ENCODE results near the gene IRF6.

GRCh38 chr1:209752890-209753289 lies 53.1 kb downstream of the IRF6 start:
- TF ChIP-seq POLR2A (IDR thresholded peaks at IDR 0.05; ENCODE audit: low read depth): no peak
- TF ChIP-seq, protein P1, sequence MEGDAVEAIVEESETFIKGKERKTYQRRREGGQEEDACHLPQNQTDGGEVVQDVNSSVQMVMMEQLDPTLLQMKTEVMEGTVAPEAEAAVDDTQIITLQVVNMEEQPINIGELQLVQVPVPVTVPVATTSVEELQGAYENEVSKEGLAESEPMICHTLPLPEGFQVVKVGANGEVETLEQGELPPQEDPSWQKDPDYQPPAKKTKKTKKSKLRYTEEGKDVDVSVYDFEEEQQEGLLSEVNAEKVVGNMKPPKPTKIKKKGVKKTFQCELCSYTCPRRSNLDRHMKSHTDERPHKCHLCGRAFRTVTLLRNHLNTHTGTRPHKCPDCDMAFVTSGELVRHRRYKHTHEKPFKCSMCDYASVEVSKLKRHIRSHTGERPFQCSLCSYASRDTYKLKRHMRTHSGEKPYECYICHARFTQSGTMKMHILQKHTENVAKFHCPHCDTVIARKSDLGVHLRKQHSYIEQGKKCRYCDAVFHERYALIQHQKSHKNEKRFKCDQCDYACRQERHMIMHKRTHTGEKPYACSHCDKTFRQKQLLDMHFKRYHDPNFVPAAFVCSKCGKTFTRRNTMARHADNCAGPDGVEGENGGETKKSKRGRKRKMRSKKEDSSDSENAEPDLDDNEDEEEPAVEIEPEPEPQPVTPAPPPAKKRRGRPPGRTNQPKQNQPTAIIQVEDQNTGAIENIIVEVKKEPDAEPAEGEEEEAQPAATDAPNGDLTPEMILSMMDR (IDR thresholded peaks at IDR 0.05): no peak
